ENCODE data around the gene FEM1B.

DNA sequence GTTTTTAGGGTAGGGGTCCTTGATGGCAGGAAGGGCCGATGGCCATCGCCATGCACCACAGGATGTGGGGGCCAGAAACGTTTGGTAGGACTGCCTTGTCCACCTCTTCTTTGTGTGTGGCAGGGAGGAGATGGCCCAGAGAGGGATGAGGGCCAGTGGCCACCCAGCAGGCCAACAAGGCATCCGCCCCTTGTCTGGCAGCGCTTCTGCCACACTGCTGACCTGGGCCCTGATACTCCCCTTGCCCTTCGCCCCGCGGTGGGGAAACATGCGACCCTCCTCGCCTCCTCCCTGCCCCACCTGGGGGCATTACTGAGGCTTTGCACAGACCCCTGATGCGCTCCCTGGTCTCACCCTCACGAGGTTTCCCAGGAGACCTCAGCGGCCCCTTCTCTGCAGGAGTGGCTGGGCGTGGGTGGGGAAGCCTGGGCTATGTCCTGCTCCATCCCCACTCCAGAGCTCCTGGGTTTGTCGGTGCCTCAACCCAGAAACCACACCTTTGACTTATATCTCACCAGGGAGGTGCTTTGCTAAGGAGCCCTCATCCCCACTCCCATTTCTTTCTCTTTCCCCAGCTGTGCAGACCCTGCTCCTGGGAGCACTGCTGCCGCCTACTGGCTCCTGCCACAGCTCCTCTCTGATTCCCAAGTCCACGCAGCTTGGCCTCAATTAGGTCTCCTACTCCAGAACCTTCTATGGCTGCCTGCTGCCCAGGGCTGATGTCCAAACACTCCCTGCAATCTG, 38.7 kb downstream of the FEM1B start:
- TF ChIP-seq, protein P1, sequence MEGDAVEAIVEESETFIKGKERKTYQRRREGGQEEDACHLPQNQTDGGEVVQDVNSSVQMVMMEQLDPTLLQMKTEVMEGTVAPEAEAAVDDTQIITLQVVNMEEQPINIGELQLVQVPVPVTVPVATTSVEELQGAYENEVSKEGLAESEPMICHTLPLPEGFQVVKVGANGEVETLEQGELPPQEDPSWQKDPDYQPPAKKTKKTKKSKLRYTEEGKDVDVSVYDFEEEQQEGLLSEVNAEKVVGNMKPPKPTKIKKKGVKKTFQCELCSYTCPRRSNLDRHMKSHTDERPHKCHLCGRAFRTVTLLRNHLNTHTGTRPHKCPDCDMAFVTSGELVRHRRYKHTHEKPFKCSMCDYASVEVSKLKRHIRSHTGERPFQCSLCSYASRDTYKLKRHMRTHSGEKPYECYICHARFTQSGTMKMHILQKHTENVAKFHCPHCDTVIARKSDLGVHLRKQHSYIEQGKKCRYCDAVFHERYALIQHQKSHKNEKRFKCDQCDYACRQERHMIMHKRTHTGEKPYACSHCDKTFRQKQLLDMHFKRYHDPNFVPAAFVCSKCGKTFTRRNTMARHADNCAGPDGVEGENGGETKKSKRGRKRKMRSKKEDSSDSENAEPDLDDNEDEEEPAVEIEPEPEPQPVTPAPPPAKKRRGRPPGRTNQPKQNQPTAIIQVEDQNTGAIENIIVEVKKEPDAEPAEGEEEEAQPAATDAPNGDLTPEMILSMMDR (IDR thresholded peaks at IDR 0.05; ENCODE audit: low read length): peak; percentile 33; the same call in 1 of the 2 replicates
- TF ChIP-seq EZH2 (IDR thresholded peaks at IDR 0.05; ENCODE audit: borderline replicate concordance, low read length): no peak

Measured in OCI-LY1 (cell line).